ENCODE data around the gene NOXRED1. TPM values are rescaled to one million over a fixed set of nuclear protein-coding genes. Genes with fewer than 3 reads are reported as not detected.

The NOXRED1 gene
- total RNA-seq = not detected

GRCh38 chr14:77423423-77423822 is at the start of gene NOXRED1:
TSS of gene NOXRED1 (minus strand) at chr14:77423523. CDS start at chr14:77422889, 634 bp downstream.
- DNase-seq (ENCODE audit: extremely low spot score in 2 of 2) = no peak
- Histone ChIP-seq H3K36me3 (peaks cover 0 to 52% of the 10 kb centered on the region in 2 donors), H3K4me3 (no peak within 1 kb of the TSS), H3K27ac (no peak within 1 kb of the TSS), H3K9me3 (no peaks in the 10 kb centered on the region), H3K27me3 (no peaks in the 10 kb centered on the region), H3K4me1 (no peaks in the 10 kb centered on the region)
- TF ChIP-seq CTCF (IDR thresholded peaks at IDR 0.05) (no peak), POLR2A (IDR thresholded peaks at IDR 0.05) (no peak), POLR2AphosphoS5 (IDR thresholded peaks at IDR 0.05; ENCODE audit: insufficient read depth in 1 of 2, low read depth in 1 of 2) (no peak)
- intact Hi-C loops (cut with DNase I) = no loop called here

- Histone ChIP-seq H3K36me3 (peaks cover 0 to 42% of the 10 kb centered on the region in 2 donors), H3K27ac (no peak overlapping the region), H3K4me3 (no peak overlapping the region), H3K4me1 (no peaks in the 10 kb centered on the region), H3K27me3 (no peaks in the 10 kb centered on the region), H3K9me3 (no peaks in the 10 kb centered on the region)
- TF ChIP-seq CTCF (IDR thresholded peaks at IDR 0.05) = no peak
- no peak for TF ChIP-seq POLR2AphosphoS5 (IDR thresholded peaks at IDR 0.05; ENCODE audit: insufficient read depth in 1 of 2, low read depth in 1 of 2)
- TF ChIP-seq POLR2A (IDR thresholded peaks at IDR 0.05) = no peak
- intact Hi-C loops (cut with DNase I) = no loop called here
- no peak for DNase-seq (ENCODE audit: extremely low spot score in 2 of 2)
Observed at GRCh38 chr14:77470224-77470870, 47.0 kb upstream of the NOXRED1 start.

- H3K27me3 ChIP-seq = no peaks in the 10 kb centered on the region
- intact Hi-C loops (cut with DNase I) = no loop called here
- H3K4me3 ChIP-seq = no peak overlapping the region
- H3K27ac ChIP-seq = no peak overlapping the region
- DNase-seq (ENCODE audit: extremely low spot score in 2 of 2) = no peak
- no peak for TF ChIP-seq POLR2A (IDR thresholded peaks at IDR 0.05)
- TF ChIP-seq POLR2AphosphoS5 (IDR thresholded peaks at IDR 0.05; ENCODE audit: insufficient read depth in 1 of 2, low read depth in 1 of 2) = no peak
- TF ChIP-seq CTCF (IDR thresholded peaks at IDR 0.05) = no peak
- no peaks in the 10 kb centered on the region for H3K9me3 ChIP-seq
- H3K4me1 ChIP-seq = no peaks in the 10 kb centered on the region
- peaks cover 0 to 50% of the 10 kb centered on the region in 2 donors for H3K36me3 ChIP-seq
Observed at GRCh38 chr14:77469539-77469938, 46.2 kb upstream of the NOXRED1 start.

GRCh38 chr14:77469067-77469505 is 45.8 kb upstream of the NOXRED1 start:
- H3K9me3 ChIP-seq = no peaks in the 10 kb centered on the region
- intact Hi-C loops (cut with DNase I) = no loop called here
- H3K36me3 ChIP-seq = peaks cover 0 to 55% of the 10 kb centered on the region in 2 donors
- no peak for DNase-seq (ENCODE audit: extremely low spot score in 2 of 2)
- no peak overlapping the region for H3K4me3 ChIP-seq
- no peaks in the 10 kb centered on the region for H3K4me1 ChIP-seq
- H3K27me3 ChIP-seq = no peaks in the 10 kb centered on the region
- TF ChIP-seq POLR2A (IDR thresholded peaks at IDR 0.05) (no peak), POLR2AphosphoS5 (IDR thresholded peaks at IDR 0.05; ENCODE audit: insufficient read depth in 1 of 2, low read depth in 1 of 2) (no peak), CTCF (IDR thresholded peaks at IDR 0.05) (no peak)
- H3K27ac ChIP-seq = no peak overlapping the region

GRCh38 chr14:77467801-77468200 is 44.5 kb upstream of the NOXRED1 start:
- Histone ChIP-seq H3K4me1 (no peaks in the 10 kb centered on the region), H3K9me3 (no peaks in the 10 kb centered on the region), H3K27me3 (no peaks in the 10 kb centered on the region), H3K36me3 (peaks cover 0 to 67% of the 10 kb centered on the region in 2 donors), H3K27ac (no peak overlapping the region), H3K4me3 (no peak overlapping the region)
- TF ChIP-seq CTCF (IDR thresholded peaks at IDR 0.05) = no peak
- TF ChIP-seq POLR2A (IDR thresholded peaks at IDR 0.05) = no peak
- TF ChIP-seq POLR2AphosphoS5 (IDR thresholded peaks at IDR 0.05; ENCODE audit: insufficient read depth in 1 of 2, low read depth in 1 of 2) = no peak
- intact Hi-C loops (cut with DNase I) = no loop called here
- no peak for DNase-seq (ENCODE audit: extremely low spot score in 2 of 2)

Measured in vagina (tissue), 2 donors.